ENCODE data around the gene TIGAR.

GRCh38 chr12:4300883-4301282 lies 20.1 kb upstream of the TIGAR start:
- TF ChIP-seq CTCF (IDR thresholded peaks at IDR 0.05; ENCODE audit: extremely low read depth in 1 of 2, insufficient read depth in 1 of 2, low read depth in 1 of 2, low read length in 2 of 2) (no peak), JUN (IDR thresholded peaks at IDR 0.05; ENCODE audit: borderline replicate concordance, insufficient read depth, insufficient read length, low read depth) (no peak), EZH2 (IDR thresholded peaks at IDR 0.05; ENCODE audit: borderline replicate concordance, low read depth, low read length, severe bottlenecking) (no peak), MYC (IDR thresholded peaks at IDR 0.05; ENCODE audit: low read depth, low read length) (no peak)
